ENCODE results near the gene ARL6IP5.

Gene ARL6IP5

DNA sequence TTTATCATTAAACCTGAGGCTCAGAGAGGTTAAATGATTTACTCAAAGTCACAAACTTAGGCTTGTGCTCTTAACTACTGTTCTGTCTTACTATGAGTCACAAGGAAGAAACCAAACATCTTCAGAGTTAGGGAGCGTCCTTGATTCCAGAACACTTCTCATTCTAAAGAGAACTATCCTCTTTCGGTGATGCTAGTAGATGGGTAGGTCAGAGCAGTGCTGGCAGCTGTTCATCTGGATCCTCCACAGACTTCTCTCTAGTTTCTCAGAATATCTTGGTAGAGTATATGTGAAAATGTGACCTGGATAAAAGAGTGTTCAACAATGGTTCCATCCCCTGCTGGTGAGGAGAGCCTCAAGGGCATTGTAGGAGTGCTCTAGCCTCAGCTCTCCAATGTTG, 3.3 kb downstream of the ARL6IP5 start:
- H3K27ac ChIP-seq, result peak overlapping the region; percentile 97; the same call in 1 of the 2 replicates
- TF ChIP-seq, protein P1, sequence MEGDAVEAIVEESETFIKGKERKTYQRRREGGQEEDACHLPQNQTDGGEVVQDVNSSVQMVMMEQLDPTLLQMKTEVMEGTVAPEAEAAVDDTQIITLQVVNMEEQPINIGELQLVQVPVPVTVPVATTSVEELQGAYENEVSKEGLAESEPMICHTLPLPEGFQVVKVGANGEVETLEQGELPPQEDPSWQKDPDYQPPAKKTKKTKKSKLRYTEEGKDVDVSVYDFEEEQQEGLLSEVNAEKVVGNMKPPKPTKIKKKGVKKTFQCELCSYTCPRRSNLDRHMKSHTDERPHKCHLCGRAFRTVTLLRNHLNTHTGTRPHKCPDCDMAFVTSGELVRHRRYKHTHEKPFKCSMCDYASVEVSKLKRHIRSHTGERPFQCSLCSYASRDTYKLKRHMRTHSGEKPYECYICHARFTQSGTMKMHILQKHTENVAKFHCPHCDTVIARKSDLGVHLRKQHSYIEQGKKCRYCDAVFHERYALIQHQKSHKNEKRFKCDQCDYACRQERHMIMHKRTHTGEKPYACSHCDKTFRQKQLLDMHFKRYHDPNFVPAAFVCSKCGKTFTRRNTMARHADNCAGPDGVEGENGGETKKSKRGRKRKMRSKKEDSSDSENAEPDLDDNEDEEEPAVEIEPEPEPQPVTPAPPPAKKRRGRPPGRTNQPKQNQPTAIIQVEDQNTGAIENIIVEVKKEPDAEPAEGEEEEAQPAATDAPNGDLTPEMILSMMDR (conservative IDR thresholded peaks at IDR 0.05), result no peak

DNA sequence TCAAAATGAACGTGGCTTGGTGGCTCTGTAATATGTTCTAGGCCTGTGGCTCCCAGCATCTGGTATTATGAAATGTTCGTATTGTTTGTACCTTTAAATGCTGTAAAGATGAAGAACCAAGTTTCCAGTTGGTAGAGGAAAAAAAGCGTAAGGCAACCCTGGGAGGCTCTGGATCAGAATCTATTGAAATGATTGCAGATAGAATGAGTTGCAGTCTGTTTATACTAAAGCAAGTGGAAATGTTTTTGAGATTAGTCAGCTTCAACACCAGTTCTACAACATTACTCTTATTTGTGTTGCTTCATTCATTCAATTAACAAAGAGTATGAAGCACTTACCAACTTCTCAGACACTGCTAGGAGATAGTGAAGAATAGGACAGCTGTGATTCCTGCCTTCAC, 5.3 kb downstream of the ARL6IP5 start:
- TF ChIP-seq, protein P1 (conservative IDR thresholded peaks at IDR 0.05), result no peak

DNA sequence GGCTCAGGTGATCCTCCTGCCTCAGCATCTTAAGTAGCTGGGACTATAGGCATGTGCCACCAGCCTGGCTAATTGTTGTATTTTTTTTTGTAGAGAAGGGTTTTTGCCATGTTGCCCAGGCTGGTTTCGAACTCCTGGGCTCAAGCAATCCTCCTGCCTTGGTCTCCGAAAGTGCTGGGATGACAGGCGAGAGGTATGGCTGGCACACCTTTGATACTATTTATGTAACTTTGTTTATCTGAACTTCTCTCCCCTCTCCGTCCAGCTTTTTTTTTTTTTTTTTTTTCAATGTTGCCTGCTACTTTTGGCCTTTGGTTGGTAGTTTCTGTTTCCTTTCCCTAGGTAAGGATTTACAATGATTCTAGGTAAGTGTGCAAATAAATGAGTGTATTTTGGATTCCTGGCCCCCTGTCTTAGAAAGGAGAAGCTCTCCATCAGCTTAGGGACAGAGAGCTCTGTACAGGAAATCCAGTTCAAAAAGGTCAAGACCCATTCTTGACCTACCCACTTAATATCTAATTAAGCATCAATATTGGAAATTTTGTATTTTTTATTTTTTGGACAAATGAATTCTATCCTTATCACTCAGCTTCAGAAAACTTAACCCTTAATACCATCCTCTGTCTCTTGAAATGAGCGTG, 6.8 kb downstream of the ARL6IP5 start:
- TF ChIP-seq, protein P1 (conservative IDR thresholded peaks at IDR 0.05), result no peak
- H3K27ac ChIP-seq, result peak overlapping the region; percentile 79

More for the DNA sequence above, 5.3 kb downstream of the ARL6IP5 start:
- H3K27ac ChIP-seq, result peak overlapping the region; percentile 79

DNA sequence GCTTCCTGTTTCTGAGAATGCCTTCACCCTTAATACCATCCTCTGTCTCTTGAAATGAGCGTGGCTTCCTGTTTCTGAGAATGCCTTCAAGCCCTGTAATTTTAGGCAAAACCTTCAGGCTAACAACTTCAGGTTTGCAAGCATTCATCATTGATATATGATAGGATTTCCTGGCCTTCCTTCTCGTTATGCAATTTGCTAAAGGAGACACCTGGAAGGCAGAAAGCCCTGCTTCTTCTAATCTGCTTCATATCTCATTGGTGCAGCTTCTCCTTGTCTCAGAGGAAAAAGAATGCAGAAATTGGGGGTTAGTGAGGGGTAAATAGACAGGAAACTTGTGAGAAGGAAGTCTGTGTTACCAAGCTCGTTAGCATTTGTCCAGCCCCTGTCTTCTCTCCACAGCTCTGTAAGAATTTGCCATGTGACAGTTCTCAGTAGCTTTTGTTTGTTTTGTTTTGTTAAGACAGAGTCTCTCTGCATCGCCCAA, 7.3 kb downstream of the ARL6IP5 start:
- peak overlapping the region; percentile 79 for H3K27ac ChIP-seq
- TF ChIP-seq, protein P1 (conservative IDR thresholded peaks at IDR 0.05), result no peak

DNA sequence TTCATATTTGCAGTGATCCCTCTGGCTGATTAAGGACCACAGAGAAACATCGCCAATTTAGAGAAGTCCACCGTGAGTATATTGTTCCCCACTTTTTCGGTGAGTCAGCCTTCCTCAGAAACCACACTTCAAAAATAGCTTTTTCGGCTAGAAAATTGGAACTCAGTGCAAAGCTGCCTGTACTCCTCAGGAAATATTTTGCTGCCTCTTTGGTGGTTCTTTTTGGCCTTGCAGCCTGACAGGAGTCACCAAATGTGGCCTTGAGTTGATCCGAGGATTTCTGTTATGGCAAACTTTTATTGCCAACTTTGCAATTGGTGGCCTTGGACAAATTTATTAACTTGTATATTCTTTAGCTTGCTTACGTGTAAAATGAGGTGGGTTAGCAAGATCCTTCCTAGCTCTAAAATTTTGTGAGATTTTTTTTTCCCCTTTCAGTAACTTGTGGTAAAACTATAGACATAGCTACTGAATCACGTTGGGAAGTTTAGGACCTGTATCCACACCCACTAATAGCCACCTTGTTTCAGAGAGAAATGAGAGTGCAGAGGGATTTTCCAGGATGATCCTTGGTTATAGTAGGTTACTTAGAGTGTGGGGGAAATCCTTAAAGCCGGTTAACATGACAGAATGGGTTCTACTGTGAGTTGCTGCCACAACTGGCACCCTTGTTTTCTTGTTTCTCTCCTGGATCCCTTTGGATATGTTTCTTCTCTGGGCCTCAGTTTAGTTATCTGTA, 9.9 kb downstream of the ARL6IP5 start:
- TF ChIP-seq, protein P1 (conservative IDR thresholded peaks at IDR 0.05), result no peak
- peak overlapping the region; percentile 79 for H3K27ac ChIP-seq

DNA sequence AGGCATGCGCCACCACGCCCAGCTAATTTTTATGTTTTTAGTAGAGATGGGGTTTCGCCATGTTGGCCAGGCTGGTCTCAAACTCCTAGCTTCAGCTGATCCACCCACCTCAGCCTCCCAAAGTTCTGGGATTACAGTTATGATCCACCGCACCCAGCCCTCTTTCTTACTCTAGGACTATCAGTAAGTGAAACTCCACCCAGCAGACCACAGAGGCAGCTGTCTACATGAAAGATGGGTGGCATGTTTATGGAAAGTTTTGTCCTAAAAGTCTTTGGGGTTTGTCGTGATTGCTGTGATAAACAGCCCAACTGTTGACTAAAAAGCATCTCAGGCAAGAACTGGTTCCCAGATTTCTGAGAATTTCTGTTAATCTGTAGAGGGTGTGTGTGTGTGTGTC, 10.9 kb downstream of the ARL6IP5 start:
- H3K27ac ChIP-seq, result no peak overlapping the region
- TF ChIP-seq, protein P1 (conservative IDR thresholded peaks at IDR 0.05), result no peak

DNA sequence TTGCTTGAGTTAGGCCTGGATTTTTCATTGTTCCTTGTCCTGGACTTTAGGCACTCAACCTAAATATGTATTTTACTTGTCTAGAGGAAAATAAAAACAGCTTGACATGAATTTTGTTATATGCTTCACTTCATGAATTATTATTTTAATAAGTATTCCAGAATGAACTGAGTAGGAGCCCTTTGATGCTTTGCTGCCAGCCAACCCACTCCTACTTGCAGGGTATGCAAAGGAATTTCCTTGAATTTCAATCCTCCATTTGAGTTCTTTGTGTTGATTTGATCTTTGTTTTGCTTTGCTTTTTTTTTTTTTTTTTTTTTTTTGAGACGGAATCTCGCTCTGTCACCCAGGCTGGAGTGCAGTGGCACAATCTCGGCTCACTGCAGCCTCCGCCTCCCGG, 11.6 kb downstream of the ARL6IP5 start:
- TF ChIP-seq, protein P1 (conservative IDR thresholded peaks at IDR 0.05), result no peak
- H3K27ac ChIP-seq, result no peak overlapping the region
